ENCODE data around the gene TMEM88.

The TMEM88 gene

DNA sequence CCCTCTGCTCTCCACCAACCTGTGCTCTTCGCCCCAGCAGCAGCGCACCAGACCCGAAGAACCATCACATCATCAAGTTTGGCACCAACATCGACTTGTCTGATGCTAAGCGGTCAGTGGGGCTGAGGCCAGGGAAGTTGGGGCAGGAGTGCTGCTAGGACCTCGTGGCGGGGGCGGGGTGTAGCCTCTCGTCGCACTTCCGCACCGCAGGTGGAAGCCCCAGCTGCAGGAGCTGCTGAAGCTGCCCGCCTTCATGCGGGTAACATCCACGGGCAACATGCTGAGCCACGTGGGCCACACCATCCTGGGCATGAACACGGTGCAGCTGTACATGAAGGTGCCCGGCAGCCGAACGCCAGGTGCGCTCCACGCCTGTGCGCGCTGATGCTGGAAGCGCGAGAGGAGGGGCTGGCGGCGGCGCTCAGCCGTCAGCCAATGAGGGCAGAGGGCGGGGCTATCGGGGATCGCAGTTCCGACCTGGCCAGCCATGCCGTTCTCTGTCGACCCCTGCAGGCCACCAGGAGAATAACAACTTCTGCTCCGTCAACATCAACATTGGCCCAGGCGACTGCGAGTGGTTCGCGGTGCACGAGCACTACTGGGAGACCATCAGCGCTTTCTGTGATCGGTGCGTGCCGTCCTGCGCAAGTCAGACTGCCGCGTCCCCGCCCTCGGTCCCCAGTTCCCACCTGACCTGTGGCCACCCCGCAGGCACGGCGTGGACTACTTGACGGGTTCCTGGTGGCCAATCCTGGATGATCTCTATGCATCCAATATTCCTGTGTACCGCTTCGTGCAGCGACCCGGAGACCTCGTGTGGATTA is 3.2 kb upstream of the TMEM88 start:
- peak; percentile 75 to 97 (median 94) for DNase-seq
- intact Hi-C loops (cut with DNase I) = loop anchor here (5.0 kb wide), 1 partner anchor 109 kb away; no protein-coding TSS in a partner anchor

- DNase-seq = no peak
- intact Hi-C loops (cut with DNase I) = loop anchor here (5.0 kb wide), 1 partner anchor 110 kb away; no protein-coding TSS in a partner anchor
Observed at GRCh38 chr17:7852262-7852670, 2.6 kb upstream of the TMEM88 start.

- DNase-seq = peak in 1 of 42 donors; percentile 13
- intact Hi-C loops (cut with DNase I) = loop anchor here (5.0 kb wide), 1 partner anchor 111 kb away; no protein-coding TSS in a partner anchor
Observed at GRCh38 chr17:7852919-7853690, 1.8 kb upstream of the TMEM88 start.

- peak in 2 of 42 donors; percentile 26 to 41 for DNase-seq
- intact Hi-C loops (cut with DNase I) = loop anchor here (5.0 kb wide), 1 partner anchor 111 kb away; no protein-coding TSS in a partner anchor
Observed at GRCh38 chr17:7853691-7854038, 1.2 kb upstream of the TMEM88 start.

GRCh38 chr17:7854078-7854777 is 638 bp upstream of the TMEM88 start:
- intact Hi-C loops (cut with DNase I) = loop anchor here (5.0 kb wide), 1 partner anchor 112 kb away; no protein-coding TSS in a partner anchor
- peak in 2 of 42 donors; percentile 32 to 42 for DNase-seq

- intact Hi-C loops (cut with DNase I) = loop anchor here (5.0 kb wide), 2 partner anchors 33 to 132 kb away; no protein-coding TSS in a partner anchor
- DNase-seq = peak in 3 of 42 donors; percentile 28 to 44 (median 35)
Observed at GRCh38 chr17:7855660-7856010, 769 bp downstream of the TMEM88 start.

GRCh38 chr17:7856011-7856810 is 1.3 kb downstream of the TMEM88 start:
- intact Hi-C loops (cut with DNase I) = loop anchor here (5.0 kb wide), 2 partner anchors 34 to 131 kb away; no protein-coding TSS in a partner anchor
- peak in 5 of 42 donors; percentile 17 to 42 (median 30) for DNase-seq

GRCh38 chr17:7856811-7857712 is 2.2 kb downstream of the TMEM88 start, which contains the start of gene NAA38:
Gene NAA38 (minus strand): TSS chr17:7857559. CDS start chr17:7857463, 96 bp downstream.
- intact Hi-C loops (cut with DNase I) = loop anchor here (5.0 kb wide), 2 partner anchors 35 to 130 kb away; no protein-coding TSS in a partner anchor

GRCh38 chr17:7857713-7858521 is 3.1 kb downstream of the TMEM88 start, which contains the start of gene CYB5D1:
Gene CYB5D1 (plus strand): TSS chr17:7858003. CDS start chr17:7858135, 132 bp downstream.
- intact Hi-C loops (cut with DNase I) = loop anchor here (5.0 kb wide), 2 partner anchors 36 to 129 kb away; no protein-coding TSS in a partner anchor
- peak; percentile 85 to 98 (median 94) for DNase-seq

More at GRCh38 chr17:7856811-7857712, 2.2 kb downstream of the TMEM88 start, which contains the start of gene NAA38:
- peak; percentile 90 to 99 (median 97) for DNase-seq

DNA sequence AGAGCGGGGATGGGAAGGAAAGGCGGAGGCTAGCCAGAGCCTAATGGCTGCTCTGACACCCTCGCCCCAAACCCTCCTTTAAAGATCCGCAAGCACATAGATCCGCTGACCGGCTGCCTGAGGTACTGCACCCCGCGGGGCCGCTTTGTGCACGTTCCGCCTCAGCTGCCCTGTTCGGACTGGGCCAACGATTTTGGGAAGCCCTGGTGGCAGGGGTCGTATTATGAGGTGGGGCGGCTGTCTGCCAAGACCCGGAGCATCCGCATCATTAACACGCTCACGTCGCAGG is 3.6 kb downstream of the TMEM88 start:
- intact Hi-C loops (cut with DNase I) = loop anchor here (5.0 kb wide), 2 partner anchors 36 to 129 kb away; no protein-coding TSS in a partner anchor
- peak in 16 of 42 donors; percentile 19 to 64 (median 43) for DNase-seq

DNA sequence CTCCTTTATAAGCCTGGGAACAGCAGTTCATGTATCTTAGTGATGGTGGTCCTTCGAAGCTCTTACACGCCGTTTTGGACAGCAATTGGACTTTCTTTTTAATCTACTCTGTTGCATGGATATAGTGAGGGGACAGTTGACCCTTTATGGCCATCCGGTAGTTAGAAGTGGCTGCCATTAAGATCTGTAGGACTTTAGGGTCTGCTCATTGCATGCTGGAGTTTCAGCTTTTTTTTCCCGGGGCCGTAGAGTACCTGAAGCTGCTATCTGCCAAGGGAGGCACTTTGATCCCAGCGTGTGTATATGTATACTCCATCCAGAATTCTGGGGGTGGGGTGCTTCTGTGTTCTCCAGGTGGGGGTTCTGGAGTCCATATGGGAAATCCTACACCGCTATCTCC is 4.2 kb downstream of the TMEM88 start:
- intact Hi-C loops (cut with DNase I) = loop anchor here (5.0 kb wide), 2 partner anchors 37 to 128 kb away; no protein-coding TSS in a partner anchor
- DNase-seq = peak in 1 of 42 donors; percentile 33

- intact Hi-C loops (cut with DNase I) = loop anchor here (2.0 to 5.0 kb wide), 2 partner anchors 34 to 184 kb away; no protein-coding TSS in a partner anchor
- peak in 25 of 42 donors; percentile 14 to 89 (median 64) for DNase-seq
Observed at GRCh38 chr17:7862692-7863437, 8.0 kb downstream of the TMEM88 start.

GRCh38 chr17:7864384-7864783 is 9.5 kb downstream of the TMEM88 start:
- DNase-seq = peak in 1 of 42 donors; percentile 13
- intact Hi-C loops (cut with DNase I) = loop anchor here (5.0 kb wide), 1 partner anchor 183 kb away; no protein-coding TSS in a partner anchor

- DNase-seq = peak in 1 of 42 donors; percentile 14
- intact Hi-C loops (cut with DNase I) = loop anchor here (5.0 kb wide), 1 partner anchor 182 kb away; no protein-coding TSS in a partner anchor
Observed at GRCh38 chr17:7864995-7865650, 10.3 kb downstream of the TMEM88 start.
